OCI-LY3 (cell line): Measurements from ENCODE around the gene SALL2.

ENCODE experiments used
- CTCF ChIP-seq: fragments of 200-600, 300-600 bp; sonication (generic); IDR thresholded peaks from 2 replicates; pipeline ENCODE4 v1.5.1; 2014; ENCODE audit warnings: antibody characterized with exemption, low read length, low read depth
- EZH2phosphoT487 ChIP-seq: fragments of 200-600 bp; shearing (Covaris generic); IDR thresholded peaks from 2 replicates; pipeline ENCODE4 v1.6.1; 2018; ENCODE audit warnings: antibody characterized with exemption, mixed run types, low read depth

GRCh38 chr14:21506557-21506956 lies 19.6 kb downstream of the SALL2 start:
- TF ChIP-seq CTCF (no peak), EZH2phosphoT487 (no peak)
